HG03060 (cell line): ENCODE measurements around the gene MYH11.
"Not testable (repeated sequence)": the region's sequence is repeated elsewhere in the genome, so short reads cannot be mapped to it uniquely, and the experiment has no call there.

Source experiments
- ATAC-seq: cut with Tn5 transposase; IDR thresholded peaks from one replicate; pipeline ENCODE4 v1.9.1; 2021; ENCODE audit warnings: low read depth, moderate number of reproducible peaks; ENCODE audit not compliant: unreplicated experiment

The MYH11 gene

DNA sequence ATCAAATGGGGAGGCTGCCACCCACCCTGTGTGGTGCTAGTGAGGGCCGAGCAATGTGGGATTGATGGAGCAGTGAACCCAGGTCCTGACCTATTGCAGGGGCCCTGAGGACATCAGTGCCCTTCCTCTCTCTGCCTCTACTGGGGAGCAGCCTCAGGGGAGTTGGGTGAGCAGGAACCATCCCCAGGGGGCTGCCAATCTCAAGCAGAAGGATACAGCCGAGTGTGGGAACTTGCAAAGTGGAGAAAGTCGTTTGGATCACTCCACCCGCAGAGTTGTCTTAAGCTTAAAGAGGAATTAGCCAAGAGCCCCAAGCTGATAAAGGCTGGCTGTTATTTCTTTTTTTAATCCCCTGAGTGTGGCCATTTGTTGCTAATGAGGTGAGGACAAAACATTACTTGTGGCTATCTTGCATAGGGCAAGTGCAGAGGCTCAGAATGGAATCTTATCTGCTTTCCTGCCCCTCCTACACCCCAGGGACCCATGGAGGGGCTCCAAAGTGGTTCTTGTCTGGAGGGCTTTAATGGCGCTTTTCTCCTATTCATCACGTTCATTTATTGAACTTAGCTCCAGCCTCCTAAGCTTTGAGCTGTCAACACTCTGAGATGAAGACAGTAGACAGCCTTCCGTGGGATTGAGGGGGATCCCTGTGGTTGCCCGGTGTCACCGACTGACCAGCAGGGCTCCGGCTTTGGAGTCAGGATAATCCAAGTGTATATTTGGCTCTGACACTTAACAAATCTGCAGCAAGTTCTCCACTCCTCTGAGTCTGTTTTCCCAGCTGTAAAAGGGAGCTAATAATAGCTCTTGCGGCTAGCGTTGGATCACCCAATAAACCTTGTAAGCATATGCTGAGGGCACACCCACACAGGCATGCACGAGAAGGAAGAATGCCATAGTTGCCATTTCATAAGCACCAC, 45.1 kb downstream of the MYH11 start:
- ATAC-seq: no peak

DNA sequence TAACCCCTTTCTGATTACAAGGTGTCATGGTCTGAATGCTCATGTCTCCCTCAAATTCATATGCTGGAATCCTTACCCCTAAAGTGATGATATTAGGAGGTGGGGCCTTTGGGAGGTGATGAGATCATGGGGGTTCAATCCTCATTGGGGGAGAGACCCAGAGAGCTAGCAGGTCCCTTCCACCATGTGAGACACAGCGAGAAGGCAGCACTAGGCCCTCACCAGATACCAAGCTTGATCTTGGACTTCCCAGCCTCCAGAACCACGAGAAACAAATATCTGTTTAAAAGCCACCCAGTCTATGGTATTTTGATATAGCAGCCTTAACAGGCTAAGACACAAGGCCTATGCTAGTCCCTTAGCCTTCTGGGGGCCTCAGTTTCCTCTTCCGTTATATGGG, 45.9 kb downstream of the MYH11 start:
- ATAC-seq: no peak

DNA sequence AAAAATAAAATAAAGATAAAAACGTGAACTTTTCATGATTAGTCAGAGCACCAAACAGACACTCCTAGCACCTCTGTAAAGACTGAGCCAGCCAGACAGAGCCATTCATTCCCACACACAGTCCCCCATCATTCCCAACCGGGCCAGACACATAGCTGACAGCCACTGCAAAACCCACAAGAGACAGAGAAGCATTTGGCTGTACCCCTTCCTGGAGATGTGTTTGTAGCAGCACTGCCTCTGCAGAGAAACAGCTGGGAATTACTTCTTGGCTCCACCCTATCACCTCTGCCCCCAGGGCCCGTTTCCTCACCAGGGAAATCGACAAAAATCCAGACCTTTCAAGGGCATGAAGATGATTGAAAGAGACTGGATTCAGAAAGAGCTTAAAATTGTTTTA, 46.4 kb downstream of the MYH11 start:
- ATAC-seq: no peak

DNA sequence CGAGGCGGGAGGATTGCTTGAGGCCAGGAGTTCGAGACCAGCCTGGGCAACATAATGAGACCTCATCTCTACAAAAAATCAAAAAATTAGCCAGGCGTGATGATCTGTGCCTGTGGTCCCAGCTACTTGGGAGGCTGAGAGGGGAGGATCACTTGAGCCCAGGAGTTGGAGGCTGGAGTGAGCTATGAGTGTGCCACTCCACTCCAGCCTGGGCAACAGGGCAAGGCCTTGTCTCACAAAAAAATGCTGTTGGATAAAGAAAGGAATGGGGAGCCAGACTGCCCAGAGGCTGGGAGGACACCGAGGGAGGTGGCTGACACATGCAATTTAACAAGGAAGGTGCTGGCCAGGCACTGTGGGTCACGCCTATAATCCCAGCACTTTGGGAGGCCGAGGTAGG, 47.5 kb downstream of the MYH11 start:
- not testable (repeated sequence) for ATAC-seq

DNA sequence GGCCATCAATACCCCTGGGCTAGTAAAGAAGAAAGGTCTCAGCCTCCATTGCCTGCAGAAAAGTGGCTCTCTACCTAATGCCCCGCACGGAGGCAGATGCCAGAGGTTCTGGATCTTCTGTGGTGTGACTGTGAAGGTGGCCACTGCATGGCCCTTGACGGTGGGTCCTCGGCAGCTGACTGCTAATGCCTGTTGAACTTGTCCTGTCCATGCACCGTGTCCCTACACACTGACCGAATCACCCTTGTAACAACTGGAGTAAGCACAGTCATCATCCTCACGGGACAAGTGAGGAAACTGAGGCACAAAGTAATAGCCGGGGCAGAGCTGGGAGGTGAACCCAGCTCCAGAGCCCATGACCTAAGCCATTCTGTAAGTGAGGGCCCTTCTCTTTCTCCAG, 48.8 kb downstream of the MYH11 start:
- ATAC-seq: no peak

DNA sequence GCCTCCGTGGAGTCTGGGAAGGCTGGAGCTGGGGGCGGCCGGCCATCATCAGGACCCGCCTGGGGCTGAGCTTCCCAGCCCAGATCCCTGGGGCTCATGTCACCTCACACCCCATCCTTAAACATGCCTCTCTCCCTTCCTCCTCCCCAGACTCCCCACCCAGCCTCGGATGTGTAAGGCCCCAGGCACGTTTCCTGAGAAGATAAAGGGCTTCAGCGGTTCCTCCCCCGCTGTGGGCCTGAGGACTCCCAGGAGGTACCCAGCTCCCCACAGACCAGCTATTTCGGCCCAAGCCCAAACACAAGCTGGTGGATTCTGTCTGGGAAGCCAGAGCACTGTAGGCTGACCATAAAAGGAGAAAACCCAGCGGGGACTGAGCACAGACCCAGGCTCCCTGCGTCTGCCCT, 49.2 kb downstream of the MYH11 start:
- ATAC-seq: no peak

DNA sequence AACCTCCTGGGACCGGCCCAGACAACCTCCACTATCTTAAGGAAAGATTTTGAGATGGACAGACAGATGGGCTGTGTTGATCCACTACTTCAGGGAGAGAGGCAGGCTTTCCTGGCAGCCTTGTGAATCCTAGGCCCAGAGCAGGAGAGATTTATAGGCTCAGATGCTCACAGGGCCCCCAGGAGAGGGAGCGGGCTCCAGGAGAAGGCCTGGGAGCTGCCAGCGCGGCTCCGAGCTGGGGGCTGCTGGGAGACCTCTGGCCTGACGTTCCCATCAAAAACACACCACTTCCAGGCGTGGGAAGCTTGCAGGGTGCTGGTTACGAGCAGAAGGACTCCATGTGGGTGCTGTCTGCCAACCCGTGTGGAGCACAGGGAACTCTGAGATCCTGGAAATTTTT, 53.2 kb downstream of the MYH11 start:
- ATAC-seq: no peak

DNA sequence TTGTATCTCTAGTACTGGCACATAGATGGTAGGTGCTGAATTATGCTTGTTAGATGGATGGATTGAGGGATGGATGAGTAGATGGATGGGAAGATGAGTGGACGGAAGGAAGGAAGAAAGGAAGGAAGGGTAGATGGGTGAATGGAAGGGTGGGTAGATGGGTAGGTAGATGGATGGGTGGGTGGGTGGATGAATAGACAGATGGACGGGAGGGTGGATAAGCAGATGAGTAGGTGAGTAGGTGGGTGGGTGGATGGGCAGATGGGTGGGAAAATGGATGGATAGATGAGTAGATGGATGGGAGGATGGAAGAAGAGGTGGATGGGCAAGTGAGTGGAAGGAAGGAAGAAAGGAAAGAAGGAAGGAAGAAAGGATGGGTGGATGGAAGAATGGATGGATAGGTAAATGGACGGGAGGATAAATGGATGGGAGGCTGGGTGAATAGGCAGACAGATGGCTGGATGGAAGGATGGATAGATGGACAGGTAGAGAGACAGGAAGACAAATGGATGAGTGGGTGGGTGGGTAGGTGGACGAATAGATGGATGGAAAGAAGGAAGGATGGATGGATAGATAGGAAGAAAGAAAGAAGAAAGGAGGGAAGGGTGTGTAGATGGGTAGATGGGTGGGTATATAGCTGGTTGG, 56.9 kb downstream of the MYH11 start:
- no peak for ATAC-seq

DNA sequence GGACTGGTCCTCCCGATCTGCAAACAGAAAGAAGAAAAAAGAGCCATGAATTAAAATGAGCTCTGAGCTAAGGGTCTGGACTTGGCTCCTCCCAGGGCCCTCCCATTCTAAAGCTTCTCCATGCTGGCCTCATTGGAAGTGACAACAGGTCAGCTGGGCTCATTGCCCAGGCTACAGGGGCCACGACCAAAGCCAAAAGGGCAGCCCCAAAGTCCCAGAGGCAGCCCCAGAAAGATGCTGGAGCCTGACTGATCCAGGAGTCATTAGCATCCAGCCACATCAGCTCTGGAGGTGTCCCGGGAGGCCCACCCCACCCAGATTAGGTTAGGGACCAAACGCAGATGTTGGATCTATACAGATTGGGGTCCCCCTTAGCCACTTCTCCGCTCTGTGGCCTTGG, 58.2 kb downstream of the MYH11 start:
- ATAC-seq: no peak

DNA sequence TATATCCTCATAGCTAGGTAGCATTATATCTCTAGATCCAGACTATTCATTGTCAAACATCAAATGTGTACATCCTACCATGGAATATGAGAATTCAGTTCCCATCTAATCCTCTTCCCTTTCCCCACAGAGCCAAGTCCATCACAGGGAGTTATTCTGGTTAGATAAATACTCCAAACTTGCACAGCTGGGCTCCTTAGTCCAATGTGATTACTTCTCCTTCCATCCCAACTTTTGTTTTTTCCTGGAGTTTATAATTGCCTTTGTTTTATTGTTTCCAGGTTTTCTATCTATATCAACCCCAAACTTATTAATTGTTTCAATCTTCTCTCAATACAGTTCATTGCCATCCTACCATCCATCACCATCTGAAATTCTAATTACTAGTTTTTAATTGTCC, 59.9 kb downstream of the MYH11 start:
- no peak for ATAC-seq

DNA sequence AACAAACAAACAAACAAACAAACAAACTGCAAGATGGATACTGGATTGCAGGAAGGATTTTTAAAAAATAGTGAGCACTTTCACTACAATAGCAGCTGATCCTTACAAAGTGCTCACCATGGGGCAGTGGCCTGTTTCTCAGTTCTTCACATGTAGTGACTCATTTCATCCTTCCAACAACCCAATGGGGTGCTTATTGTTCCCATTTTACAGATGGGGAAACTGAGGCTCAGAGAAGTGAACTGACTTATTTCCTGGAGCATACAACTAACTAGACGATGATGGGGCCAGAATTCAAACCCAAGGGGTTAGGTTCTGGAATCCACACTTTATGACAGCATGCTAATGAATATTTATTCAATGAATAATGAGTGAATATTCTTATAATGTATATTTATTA, 61.2 kb downstream of the MYH11 start:
- ATAC-seq: no peak

DNA sequence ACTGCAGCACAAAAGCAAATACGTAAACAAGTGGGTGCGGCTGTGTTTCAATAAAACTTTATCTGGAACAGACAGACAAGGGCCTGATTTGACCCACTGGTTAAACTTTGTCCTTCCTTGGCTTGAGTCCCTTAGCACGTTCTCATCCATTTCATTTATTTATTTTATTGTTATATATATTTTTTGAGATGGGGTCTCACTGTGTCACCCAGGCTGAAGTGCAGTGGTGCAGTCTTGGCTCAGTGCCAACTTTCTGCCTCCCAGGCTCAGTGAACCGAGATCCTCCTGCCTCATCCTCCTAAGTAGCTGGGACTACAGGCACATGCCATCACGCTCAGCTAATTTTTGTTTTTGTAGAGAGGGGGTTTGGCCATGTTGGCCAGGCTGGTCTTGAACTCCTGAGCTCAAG, 64.3 kb downstream of the MYH11 start:
- ATAC-seq: no peak

DNA sequence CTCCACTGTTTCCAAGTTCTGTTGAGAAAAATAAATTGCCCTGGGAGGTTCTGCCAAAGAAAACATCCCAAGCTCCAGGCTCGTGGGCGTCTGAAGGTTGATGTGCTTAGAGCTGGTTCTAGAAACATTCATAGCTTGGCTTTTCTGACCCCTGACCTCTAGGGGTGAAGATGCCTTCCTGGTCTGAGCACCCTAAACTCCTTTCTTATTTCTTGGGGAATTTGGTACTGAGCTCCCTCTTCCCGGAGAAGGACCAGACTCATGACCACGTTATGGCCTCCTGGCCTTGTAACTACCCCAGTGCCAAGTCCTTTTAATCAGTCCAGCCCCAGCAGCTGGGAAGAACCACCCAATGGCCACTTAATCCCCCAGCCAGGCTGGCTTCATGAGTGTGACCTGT, 66.4 kb downstream of the MYH11 start:
- ATAC-seq: no peak

DNA sequence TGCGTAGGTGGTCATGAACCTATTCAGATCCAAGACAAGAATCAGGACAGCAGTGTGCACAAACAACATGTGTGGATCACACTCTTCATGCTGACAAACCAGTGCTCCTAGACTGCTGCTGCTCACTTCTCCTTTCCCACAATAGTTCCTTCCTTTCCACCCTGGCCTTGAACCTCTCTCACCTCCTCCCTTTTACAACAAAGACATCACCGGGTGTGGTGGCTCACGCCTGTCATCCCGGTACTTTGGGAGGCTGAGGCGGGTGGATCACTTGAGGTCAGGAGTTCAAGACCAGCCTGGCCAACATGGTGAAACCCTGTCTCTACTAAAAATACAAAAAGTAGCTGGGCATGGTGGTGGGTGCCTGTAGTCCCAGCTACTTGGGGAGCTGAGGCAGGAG, 67.0 kb downstream of the MYH11 start:
- not testable (repeated sequence) for ATAC-seq

DNA sequence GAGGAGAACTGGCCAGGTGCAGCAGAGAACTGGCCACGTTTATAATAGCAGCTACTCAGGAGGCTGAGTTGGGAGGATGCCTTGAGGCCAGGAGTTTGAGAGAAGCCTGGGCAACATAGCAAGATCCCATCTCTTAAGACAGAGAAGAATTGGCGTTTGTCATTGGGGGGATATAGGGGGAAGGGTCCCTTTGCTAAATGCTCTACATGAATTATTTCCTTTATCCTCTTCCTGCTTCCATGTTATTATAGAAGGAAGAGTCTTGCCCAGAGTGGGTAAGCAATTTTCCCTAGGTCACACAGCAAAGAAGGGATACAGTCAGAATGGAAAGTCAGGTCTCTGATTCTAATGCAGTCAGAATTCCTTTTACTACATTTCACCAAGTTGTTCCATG, 68.0 kb downstream of the MYH11 start:
- ATAC-seq: no peak

DNA sequence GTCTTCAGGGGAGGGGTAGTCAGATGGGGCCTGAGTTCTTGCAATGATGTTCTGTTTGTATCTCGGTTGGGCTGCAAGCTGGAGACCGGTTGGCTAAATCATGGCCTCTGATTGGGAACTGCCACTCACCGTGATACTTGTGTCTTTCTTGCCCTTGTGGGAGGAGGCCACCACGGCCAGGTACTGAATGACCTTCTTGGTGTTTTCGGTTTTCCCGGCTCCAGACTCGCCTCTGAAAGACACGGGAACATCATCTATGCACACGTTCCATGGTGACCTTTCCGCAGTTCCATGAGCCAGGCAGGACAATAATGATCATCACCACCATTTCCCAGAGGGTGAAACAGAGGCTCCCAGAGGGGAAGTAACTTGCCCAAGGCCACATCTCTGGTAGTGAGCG, 70.3 kb downstream of the MYH11 start:
- ATAC-seq: no peak

DNA sequence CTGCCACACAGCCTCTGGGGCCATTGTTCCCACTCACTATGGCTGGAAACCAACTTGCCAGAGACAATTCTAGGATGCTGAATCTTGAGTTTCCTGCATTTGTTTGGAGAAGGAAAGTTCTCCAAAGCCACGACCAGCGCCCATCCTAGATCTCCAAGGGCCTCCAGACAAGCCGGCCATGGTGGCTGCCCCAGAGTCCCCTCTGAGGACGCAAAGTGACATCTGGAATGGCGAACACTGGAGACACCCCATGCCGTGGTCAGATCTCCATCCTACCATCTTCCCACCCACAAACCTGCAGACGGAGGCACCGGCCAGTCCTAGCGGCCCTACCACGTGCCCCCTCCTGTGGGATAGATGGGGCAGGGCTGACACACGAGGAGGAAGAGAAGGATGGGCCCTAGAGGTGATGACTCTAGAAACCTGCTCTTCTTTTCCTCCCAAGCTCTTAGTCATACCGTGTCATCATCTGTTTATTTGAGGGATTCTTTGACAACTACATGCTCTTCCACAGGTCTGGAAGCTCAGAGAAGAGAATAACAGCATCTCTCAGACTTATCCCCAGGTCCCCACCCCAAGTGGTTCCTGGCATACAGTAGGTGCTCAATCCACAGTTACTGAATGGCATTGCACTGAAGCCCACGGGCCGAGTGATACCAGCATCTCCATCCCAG, 71.3 kb downstream of the MYH11 start:
- ATAC-seq: no peak

DNA sequence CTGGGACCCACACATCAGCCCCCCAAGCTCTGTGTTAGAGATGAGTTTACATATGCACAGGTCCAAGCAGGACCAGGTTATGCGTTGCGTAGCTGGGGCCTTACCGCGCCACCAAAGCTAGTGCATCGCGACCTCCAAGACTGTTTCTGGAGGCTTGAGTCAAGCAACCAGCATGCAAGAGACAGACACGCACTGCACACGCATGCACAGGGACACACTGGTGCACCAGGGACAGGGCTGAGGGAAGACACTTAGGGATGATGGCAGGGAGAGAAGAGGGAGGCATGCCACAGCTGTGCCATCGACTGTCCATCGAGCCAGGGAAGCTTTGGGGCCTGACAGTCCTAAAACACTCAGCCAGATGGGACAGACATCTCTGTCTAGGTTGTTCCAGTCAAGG, 72.8 kb downstream of the MYH11 start:
- no peak for ATAC-seq

DNA sequence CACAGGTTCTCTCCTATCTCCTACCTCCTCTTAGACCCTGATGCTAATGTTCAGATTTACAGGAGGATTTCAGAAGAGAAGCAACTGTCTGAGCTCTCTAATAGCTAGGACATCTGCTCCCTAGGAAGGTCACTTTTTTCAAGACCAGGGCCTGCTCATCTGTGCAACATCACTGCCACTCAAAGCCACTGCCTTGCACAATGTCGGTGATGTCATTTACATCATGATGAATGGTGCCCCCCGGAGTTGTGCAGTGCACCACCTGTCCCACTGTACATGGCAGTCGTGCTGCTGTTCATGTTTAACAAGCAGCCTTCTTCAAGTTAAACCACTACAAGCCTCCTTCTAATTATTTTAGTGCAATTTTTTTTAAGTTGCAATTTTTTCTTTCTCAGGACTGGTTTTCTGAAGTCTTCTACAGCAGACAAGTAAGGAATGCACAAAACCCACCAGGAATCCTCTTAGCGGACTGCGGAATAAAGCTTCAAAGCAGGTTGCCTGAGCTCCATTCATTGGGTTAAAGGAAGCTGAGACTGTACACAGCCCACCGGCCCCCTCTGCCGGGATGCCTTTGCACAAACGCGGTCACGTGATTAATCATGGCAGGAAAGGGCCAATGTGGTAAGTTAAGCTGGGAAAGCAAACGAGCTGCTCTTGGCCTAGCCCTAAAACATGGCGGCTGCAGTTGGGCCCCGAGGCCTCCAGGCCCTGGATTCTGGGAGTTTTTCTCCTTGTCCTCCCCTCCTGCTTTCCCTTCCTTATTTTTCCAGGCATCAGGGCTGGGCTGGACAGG, 74.1 kb downstream of the MYH11 start:
- no peak for ATAC-seq

DNA sequence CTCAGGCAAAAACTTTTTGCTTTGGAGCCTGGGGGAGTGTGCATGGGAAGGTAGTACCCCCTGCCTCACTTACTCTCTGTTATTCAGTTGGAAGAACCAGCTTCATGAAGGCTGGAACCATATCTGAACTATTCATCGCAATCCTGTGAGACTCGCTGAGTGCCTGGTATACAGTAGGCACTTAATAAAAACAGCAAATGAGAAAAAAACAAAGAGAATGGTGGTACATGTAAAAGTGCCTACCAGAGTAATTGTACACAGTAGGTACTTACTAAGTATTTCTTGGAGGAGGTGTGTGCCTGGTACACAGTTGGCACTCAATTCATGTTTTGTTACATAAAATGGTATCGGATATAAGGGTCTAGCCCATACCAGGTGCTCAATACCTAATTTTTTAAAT, 75.2 kb downstream of the MYH11 start:
- no peak for ATAC-seq

DNA sequence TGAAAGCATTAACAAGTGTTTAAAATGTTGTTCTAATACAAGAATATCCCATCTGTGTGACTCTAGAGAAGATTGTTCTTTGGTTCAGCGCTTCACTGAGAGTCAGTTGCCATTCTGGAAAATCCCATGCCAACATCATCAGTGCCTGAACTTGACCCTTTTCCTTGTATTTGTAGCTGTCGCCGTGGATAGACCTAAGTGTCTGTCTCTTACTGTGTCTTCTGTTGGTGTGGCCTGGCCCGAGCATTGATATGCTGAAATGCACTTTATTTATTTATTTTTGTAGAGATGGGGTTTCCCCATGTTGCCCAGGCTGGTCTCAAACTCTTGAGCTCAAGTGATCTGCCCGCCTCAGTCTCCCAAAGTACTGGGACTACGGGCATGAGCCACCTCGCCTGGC, 76.0 kb downstream of the MYH11 start:
- no peak for ATAC-seq
